Measurements from ENCODE around the gene EXOC2.

GRCh38 chr6:583116-583515 is 109.8 kb downstream of the EXOC2 start:
- TF ChIP-seq POLR2A (IDR thresholded peaks at IDR 0.05; ENCODE audit: low read depth, low read length) (no peak), CTCF (IDR thresholded peaks at IDR 0.05; ENCODE audit: extremely low read depth in 1 of 2, insufficient read depth in 1 of 2, low read depth in 1 of 2, low read length in 2 of 2) (no peak)
